H9 (cell line): Measurements from ENCODE around the gene RNF213. TPM values are rescaled to one million over a fixed set of nuclear protein-coding genes. Genes with fewer than 3 reads are reported as not detected.

Experiments
- DNase-seq: peaks from one replicate; pipeline ENCODE4 v3.0.0-alpha.2; 2017
- H2AFZ ChIP-seq: one replicate; pipeline ENCODE4 v1.6.1; 2013; ENCODE audit warnings: mild to moderate bottlenecking, low read length, control low read depth, moderate library complexity
- H2AK5ac ChIP-seq: 2 replicates; pipeline ENCODE4 v1.6.1; 2013; ENCODE audit warnings: low read length, control low read depth, mixed read lengths; ENCODE audit not compliant: insufficient read length
- H2BK120ac ChIP-seq: one replicate; pipeline ENCODE4 v1.6.1; 2013; ENCODE audit warnings: low read depth, mild to moderate bottlenecking, low read length, control low read depth, inconsistent platforms; ENCODE audit not compliant: poor library complexity, severe bottlenecking
- H2BK12ac ChIP-seq: 2 replicates; pipeline ENCODE4 v1.6.1; 2013; ENCODE audit warnings: low read length, control low read depth, mixed read lengths, low read depth; ENCODE audit not compliant: insufficient read length
- H2BK15ac ChIP-seq: 2 replicates; pipeline ENCODE4 v1.6.1; 2013; ENCODE audit warnings: low read depth, low read length, control low read depth
- H2BK20ac ChIP-seq: one replicate; pipeline ENCODE4 v1.6.1; 2013; ENCODE audit warnings: low read depth, mild to moderate bottlenecking, low read length, control low read depth, inconsistent platforms; ENCODE audit not compliant: poor library complexity, severe bottlenecking
- H2BK5ac ChIP-seq: 2 replicates; pipeline ENCODE4 v1.6.1; 2013; ENCODE audit warnings: low read length, control low read depth, mixed read lengths; ENCODE audit not compliant: insufficient read length
- H3K14ac ChIP-seq: 2 replicates; pipeline ENCODE4 v1.6.1; 2013; ENCODE audit warnings: low read length, control low read depth; ENCODE audit not compliant: insufficient read depth
- H3K18ac ChIP-seq: 2 replicates; pipeline ENCODE4 v1.6.1; 2013; ENCODE audit warnings: low read depth, mild to moderate bottlenecking, mixed read lengths, low read length, control low read depth; ENCODE audit not compliant: insufficient read length
- H3K23ac ChIP-seq: 2 replicates; pipeline ENCODE4 v1.6.1; 2013; ENCODE audit warnings: low read length, control low read depth, mixed read lengths, low read depth; ENCODE audit not compliant: insufficient read length
- H3K23me2 ChIP-seq: 2 replicates; pipeline ENCODE4 v1.6.1; 2013; ENCODE audit warnings: low read depth, mild to moderate bottlenecking, mixed read lengths, low read length, control low read depth; ENCODE audit not compliant: insufficient read length, poor library complexity, severe bottlenecking
- H3K27ac ChIP-seq: 2 replicates; pipeline ENCODE4 v1.5.1; 2013; ENCODE audit warnings: low read length, control low read depth, mixed read lengths, low read depth; ENCODE audit not compliant: insufficient read length
- H3K27me3 ChIP-seq: 2 replicates; pipeline ENCODE4 v1.6.1; 2013; ENCODE audit warnings: low read length, control low read depth, inconsistent platforms; ENCODE audit not compliant: insufficient read depth
- H3K4ac ChIP-seq: 2 replicates; pipeline ENCODE4 v1.6.1; 2013; ENCODE audit warnings: low read depth, mild to moderate bottlenecking, control low read depth, inconsistent platforms, low read length, moderate library complexity
- H3K4me1 ChIP-seq: 2 replicates; pipeline ENCODE4 v1.6.1; 2013; ENCODE audit warnings: low read length, control low read depth, inconsistent platforms; ENCODE audit not compliant: insufficient read depth
- H3K4me2 ChIP-seq: 2 replicates; pipeline ENCODE4 v1.6.1; 2013; ENCODE audit warnings: low read length, control low read depth, mixed read lengths; ENCODE audit not compliant: insufficient read length, insufficient read depth
- H3K56ac ChIP-seq: 2 replicates; pipeline ENCODE4 v1.6.1; 2013; ENCODE audit warnings: low read depth, mild to moderate bottlenecking, mixed read lengths, low read length, control low read depth; ENCODE audit not compliant: insufficient read length
- H3K79me1 ChIP-seq: 2 replicates; pipeline ENCODE4 v1.6.1; 2013; ENCODE audit warnings: low read depth, mild to moderate bottlenecking, moderate library complexity, low read length, control low read depth, inconsistent platforms; ENCODE audit not compliant: insufficient read depth, poor library complexity, severe bottlenecking
- H3K79me2 ChIP-seq: 2 replicates; pipeline ENCODE4 v1.6.1; 2013; ENCODE audit warnings: low read length, control low read depth, inconsistent platforms; ENCODE audit not compliant: insufficient read depth
- H3K9ac ChIP-seq: 2 replicates; pipeline ENCODE4 v1.6.1; 2013; ENCODE audit warnings: low read length, control low read depth, mixed read lengths; ENCODE audit not compliant: insufficient read length; ENCODE audit errors: extremely low read depth
- H3K9me3 ChIP-seq: one replicate; pipeline ENCODE4 v1.6.1; 2013; ENCODE audit warnings: low read depth, low read length, inconsistent platforms; ENCODE audit not compliant: control insufficient read depth
- H3T11ph ChIP-seq: one replicate; pipeline ENCODE4 v1.6.1; 2013; ENCODE audit warnings: mild to moderate bottlenecking, low read length, control low read depth, inconsistent platforms
- H4K20me1 ChIP-seq: one replicate; pipeline ENCODE4 v1.6.1; 2013; ENCODE audit not compliant: control insufficient read depth, insufficient read length, insufficient read depth
- H4K5ac ChIP-seq: 2 replicates; pipeline ENCODE4 v1.6.1; 2013; ENCODE audit warnings: low read depth, mild to moderate bottlenecking, mixed read lengths, low read length, control low read depth; ENCODE audit not compliant: insufficient read length
- H4K8ac ChIP-seq: replicated peaks from 2 replicates; pipeline ENCODE4 v1.6.1; 2013; ENCODE audit warnings: low read length, control low read depth, mixed read lengths, low read depth; ENCODE audit not compliant: insufficient read length
- H4K91ac ChIP-seq: 2 replicates; pipeline ENCODE4 v1.6.1; 2013; ENCODE audit warnings: low read depth, mild to moderate bottlenecking, moderate library complexity, mixed read lengths, low read length, control low read depth; ENCODE audit not compliant: insufficient read length
- H3K27ac Mint-ChIP-seq, 3 experiments: 2 replicates in 2 of 3; 3 replicates in 1 of 3; pipeline ENCODE4 v1.8.0; 2020 to 2021; ENCODE audit warnings: mixed read lengths in 3 of 3, mild to moderate bottlenecking in 1 of 3, moderate library complexity in 1 of 3
- H3K27me3 Mint-ChIP-seq: 2 replicates; pipeline ENCODE4 v1.8.0; 2021; ENCODE audit warnings: low read depth, mild to moderate bottlenecking, moderate library complexity, mixed read lengths
- H3K36me3 Mint-ChIP-seq, 3 experiments: 2 replicates in 2 of 3; 3 replicates in 1 of 3; pipeline ENCODE4 v1.8.0; 2020 to 2021; ENCODE audit warnings: low read depth in 3 of 3, mixed read lengths in 3 of 3; ENCODE audit not compliant: insufficient read depth in 1 of 3
- H3K4me1 Mint-ChIP-seq, 2 experiments: 2 replicates each; pipeline ENCODE4 v1.8.0; 2020; ENCODE audit warnings: mixed read lengths in 2 of 2
- H3K4me3 Mint-ChIP-seq, 2 experiments: 2 replicates in 1 of 2; 3 replicates in 1 of 2; pipeline ENCODE4 v1.8.0; 2020 to 2021; ENCODE audit warnings: mild to moderate bottlenecking in 2 of 2, mixed read lengths in 2 of 2, moderate library complexity in 1 of 2
- H3K9me3 Mint-ChIP-seq, 2 experiments: 2 replicates in 1 of 2; 3 replicates in 1 of 2; pipeline ENCODE4 v1.8.0; 2020; ENCODE audit warnings: mild to moderate bottlenecking in 2 of 2, mixed read lengths in 2 of 2, moderate library complexity in 1 of 2
- WGBS: extraction: QIAGEN DNeasy Blood & Tissue Kit; methylation state at CpG from one replicate; pipeline ENCODE4 v1.1.7; 2013; ENCODE audit warnings: missing lambda C conversion rate, low lambda C conversion rate, mixed read lengths; ENCODE audit not compliant: insufficient read length; ENCODE audit errors: extremely low coverage; 5-methylcytosine and 5-hydroxymethylcytosine counted together
- total RNA-seq: library from RNA; stranded (reverse); gene quantifications from 2 replicates; pipeline ENCODE4 v1.2.1, GENCODE V29; 2021
- TF ChIP-seq, protein P1 (sequence below): fragments of 200-600 bp; sonication (generic); conservative IDR thresholded peaks from 3 replicates; pipeline ENCODE4 v1.8.0; 2021; ENCODE audit warnings: antibody characterized with exemption, mild to moderate bottlenecking

RNF213 gene
- total RNA-seq, 1 experiment from 2014 or later, result 34.3 TPM

DNA sequence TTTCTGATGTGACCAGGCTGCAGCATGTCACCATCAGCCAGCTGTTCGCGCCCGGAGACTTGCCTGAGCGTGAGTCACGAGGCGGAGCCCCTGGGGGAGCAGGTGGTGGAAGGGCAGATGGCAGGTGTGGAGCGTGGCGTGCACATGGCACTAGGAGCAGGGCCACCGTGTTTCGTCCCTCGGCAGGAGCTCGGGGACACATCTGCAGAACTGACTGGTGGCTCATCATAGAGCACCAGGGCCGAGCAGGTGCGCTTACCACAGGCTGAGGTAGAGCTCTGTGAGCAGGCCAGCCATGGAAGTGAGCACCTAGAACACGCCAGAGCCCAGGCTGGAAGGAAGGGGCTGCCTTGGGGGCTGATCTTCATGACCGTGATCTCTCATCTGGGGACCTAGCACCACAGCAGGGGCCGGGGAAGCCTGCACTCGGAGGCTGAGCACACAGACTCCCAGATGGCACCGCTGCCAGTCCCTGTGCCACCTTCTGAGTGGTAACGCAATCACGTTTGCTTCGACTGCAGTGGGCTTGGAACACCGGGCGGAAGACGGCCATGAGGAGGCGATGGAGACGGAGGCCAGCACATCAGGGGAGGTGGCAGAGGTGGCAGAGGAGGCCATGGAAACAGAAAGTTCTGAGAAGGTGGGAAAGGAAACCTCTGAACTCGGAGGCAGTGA, 92.5 kb downstream of the RNF213 start:
- Mint-ChIP-seq H3K9me3 (no peaks in the 10 kb centered on the region), H3K36me3 (peaks cover 23 to 71% (median 71%) of the 10 kb centered on the region in 3 experiments), H3K4me1 (no peaks in the 10 kb centered on the region), H3K4me3 (no peak overlapping the region), H3K27me3 (no peaks in the 10 kb centered on the region; the same call in 1 of the 2 replicates), H3K27ac (no peak overlapping the region)
- H2BK15ac ChIP-seq, result no peak overlapping the region
- H3K4me2 ChIP-seq, result no peak overlapping the region
- H3K4ac ChIP-seq, result no peak overlapping the region
- no peak overlapping the region for H2AFZ ChIP-seq
- no peak overlapping the region for H3T11ph ChIP-seq
- no peak overlapping the region for H4K8ac ChIP-seq
- TF ChIP-seq, protein P1, sequence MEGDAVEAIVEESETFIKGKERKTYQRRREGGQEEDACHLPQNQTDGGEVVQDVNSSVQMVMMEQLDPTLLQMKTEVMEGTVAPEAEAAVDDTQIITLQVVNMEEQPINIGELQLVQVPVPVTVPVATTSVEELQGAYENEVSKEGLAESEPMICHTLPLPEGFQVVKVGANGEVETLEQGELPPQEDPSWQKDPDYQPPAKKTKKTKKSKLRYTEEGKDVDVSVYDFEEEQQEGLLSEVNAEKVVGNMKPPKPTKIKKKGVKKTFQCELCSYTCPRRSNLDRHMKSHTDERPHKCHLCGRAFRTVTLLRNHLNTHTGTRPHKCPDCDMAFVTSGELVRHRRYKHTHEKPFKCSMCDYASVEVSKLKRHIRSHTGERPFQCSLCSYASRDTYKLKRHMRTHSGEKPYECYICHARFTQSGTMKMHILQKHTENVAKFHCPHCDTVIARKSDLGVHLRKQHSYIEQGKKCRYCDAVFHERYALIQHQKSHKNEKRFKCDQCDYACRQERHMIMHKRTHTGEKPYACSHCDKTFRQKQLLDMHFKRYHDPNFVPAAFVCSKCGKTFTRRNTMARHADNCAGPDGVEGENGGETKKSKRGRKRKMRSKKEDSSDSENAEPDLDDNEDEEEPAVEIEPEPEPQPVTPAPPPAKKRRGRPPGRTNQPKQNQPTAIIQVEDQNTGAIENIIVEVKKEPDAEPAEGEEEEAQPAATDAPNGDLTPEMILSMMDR, result no peak
- no peaks in the 10 kb centered on the region for H4K20me1 ChIP-seq
- no peak overlapping the region for H4K91ac ChIP-seq
- no peaks in the 10 kb centered on the region for H3K23me2 ChIP-seq
- H3K9ac ChIP-seq, result no peak overlapping the region
- H3K14ac ChIP-seq, result no peak overlapping the region
- H3K9me3 ChIP-seq, result no peaks in the 10 kb centered on the region
- DNase-seq, result no peak
- H2BK12ac ChIP-seq, result no peak overlapping the region
- no peak overlapping the region for H3K27ac ChIP-seq
- H2BK5ac ChIP-seq, result no peak overlapping the region
- no peaks in the 10 kb centered on the region for H3K79me2 ChIP-seq
- no peaks in the 10 kb centered on the region for H3K79me1 ChIP-seq
- H3K27me3 ChIP-seq, result no peaks in the 10 kb centered on the region
- no peak overlapping the region for H2BK120ac ChIP-seq
- no peak overlapping the region for H3K23ac ChIP-seq
- no peak overlapping the region for H2BK20ac ChIP-seq
- no peaks in the 10 kb centered on the region for H3K4me1 ChIP-seq
- no peak overlapping the region for H3K56ac ChIP-seq
- H3K18ac ChIP-seq, result no peak overlapping the region
- no peak overlapping the region for H4K5ac ChIP-seq
- no peak overlapping the region for H2AK5ac ChIP-seq
- no CpG with 5 or more reads among the region's 28 CpGs for WGBS
